SU-DHL-6 (cell line): ENCODE measurements around the gene TP53BP2.
"Not testable (repeated sequence)": the region's sequence is repeated elsewhere in the genome, so short reads cannot be mapped to it uniquely, and the experiment has no call there.

Experiments
- H2AFZ ChIP-seq: fragments of 200-600 bp; sonication (generic); 2 replicates; pipeline ENCODE4 v1.6.1; 2014; ENCODE audit warnings: low read depth, mild to moderate bottlenecking, moderate library complexity, mixed read lengths, antibody characterized with exemption, low read length; ENCODE audit not compliant: severe bottlenecking
- H3F3A ChIP-seq: fragments of 200-600 bp; shearing (Covaris generic); 2 replicates; pipeline ENCODE4 v1.6.0; 2016; ENCODE audit warnings: antibody characterized with exemption, mild to moderate bottlenecking; ENCODE audit not compliant: insufficient read depth
- H3K27ac ChIP-seq: fragments of 200-600 bp; sonication (generic); 2 replicates; pipeline ENCODE4 v1.5.1; 2016; ENCODE audit warnings: low read depth, mild to moderate bottlenecking, low read length, moderate library complexity, mixed read lengths
- H3K27me3 ChIP-seq: fragments of 200-600 bp; sonication (generic), shearing (Covaris generic); 2 replicates; pipeline ENCODE4 v1.6.0; 2014; ENCODE audit warnings: mild to moderate bottlenecking, low read length
- H3K36me3 ChIP-seq: fragments of 200-600 bp; sonication (generic); 2 replicates; pipeline ENCODE4 v1.6.1; 2014; ENCODE audit warnings: mild to moderate bottlenecking, low read length, mixed read lengths
- H3K4me2 ChIP-seq: fragments of 300-600, 200-600 bp; shearing (Covaris generic), sonication (generic); 2 replicates; pipeline ENCODE4 v1.6.0; 2014; ENCODE audit warnings: low read length, low read depth, mild to moderate bottlenecking; ENCODE audit not compliant: poor library complexity, severe bottlenecking
- H3K4me3 ChIP-seq: fragments of 200-600 bp; sonication (generic); 2 replicates; pipeline ENCODE4 v1.5.1; 2014; ENCODE audit warnings: antibody characterized with exemption, low read length, mild to moderate bottlenecking, mixed read lengths; ENCODE audit not compliant: insufficient read depth, poor library complexity, severe bottlenecking
- H3K79me2 ChIP-seq: fragments of 200-600 bp; sonication (generic); 2 replicates; pipeline ENCODE4 v1.6.1; 2014; ENCODE audit warnings: mild to moderate bottlenecking, low read length, moderate library complexity; ENCODE audit not compliant: insufficient read depth
- H3K9ac ChIP-seq: fragments of 200-600 bp; sonication (generic); 2 replicates; pipeline ENCODE4 v1.7.0; 2014; ENCODE audit warnings: mild to moderate bottlenecking, low read length
- H3K9me2 ChIP-seq: fragments of 200-600 bp; sonication (generic); replicated peaks from 2 replicates; pipeline ENCODE4 v1.6.1; 2014; ENCODE audit warnings: low read length; ENCODE audit not compliant: insufficient read depth
- H3K9me3 ChIP-seq: fragments of 200-600 bp; sonication (generic); 2 replicates; pipeline ENCODE4 v1.6.1; 2014; ENCODE audit warnings: low read length, mixed read lengths; ENCODE audit not compliant: insufficient read depth
- H4K20me1 ChIP-seq: fragments of 200-600 bp; sonication (generic); 2 replicates; pipeline ENCODE4 v1.6.1; 2014; ENCODE audit warnings: low read depth, mild to moderate bottlenecking, antibody characterized with exemption, low read length, moderate library complexity, mixed read lengths
- CTCF ChIP-seq: fragments of 200-600 bp; sonication (generic); IDR thresholded peaks from one replicate; pipeline ENCODE4 v1.5.1; 2017; ENCODE audit warnings: antibody characterized with exemption, mild to moderate bottlenecking, low read length, moderate library complexity; ENCODE audit not compliant: insufficient read depth, poor library complexity, severe bottlenecking
- EZH2phosphoT487 ChIP-seq: fragments of 200-600 bp; sonication (generic), shearing (Covaris generic); conservative IDR thresholded peaks from 2 replicates; pipeline ENCODE4 v1.6.1; 2018; ENCODE audit warnings: mild to moderate bottlenecking, antibody characterized with exemption, low read length, moderate library complexity, mixed read lengths

Gene TP53BP2

GRCh38 chr1:223873044-223873443 is 27.3 kb upstream of the TP53BP2 start:
- H4K20me1 ChIP-seq: no peaks in the 10 kb centered on the region
- TF ChIP-seq EZH2phosphoT487: no peak
- no peak for TF ChIP-seq CTCF
- H2AFZ ChIP-seq: no peak overlapping the region
- no peaks in the 10 kb centered on the region for H3K36me3 ChIP-seq
- H3K4me2 ChIP-seq: no peak overlapping the region
- no peaks in the 10 kb centered on the region for H3K9me2 ChIP-seq
- no peaks in the 10 kb centered on the region for H3K27me3 ChIP-seq
- H3K4me3 ChIP-seq: no peak overlapping the region
- H3K9me3 ChIP-seq: 0 out of 2 replicates have a peak, but pooled peaks cover 4% of the 10 kb centered on the region
- no peaks in the 10 kb centered on the region for H3F3A ChIP-seq
- H3K9ac ChIP-seq: no peak overlapping the region
- no peaks in the 10 kb centered on the region for H3K79me2 ChIP-seq
- no peak overlapping the region for H3K27ac ChIP-seq

- H3K4me2 ChIP-seq: no peak overlapping the region
- 0 out of 2 replicates have a peak, but pooled peaks cover 4% of the 10 kb centered on the region for H3K9me3 ChIP-seq
- no peaks in the 10 kb centered on the region for H3K9me2 ChIP-seq
- no peaks in the 10 kb centered on the region for H3F3A ChIP-seq
- H3K9ac ChIP-seq: no peak overlapping the region
- H3K27ac ChIP-seq: no peak overlapping the region
- no peaks in the 10 kb centered on the region for H3K36me3 ChIP-seq
- H4K20me1 ChIP-seq: no peaks in the 10 kb centered on the region
- no peaks in the 10 kb centered on the region for H3K27me3 ChIP-seq
- TF ChIP-seq EZH2phosphoT487 (no peak), CTCF (no peak)
- no peak overlapping the region for H2AFZ ChIP-seq
- H3K79me2 ChIP-seq: no peaks in the 10 kb centered on the region
- H3K4me3 ChIP-seq: no peak overlapping the region
Observed at GRCh38 chr1:223872308-223872901, 26.7 kb upstream of the TP53BP2 start.

GRCh38 chr1:223870617-223871574 is 25.1 kb upstream of the TP53BP2 start:
- H3K4me2 ChIP-seq: no peak overlapping the region

GRCh38 chr1:223864599-223865368 is 19.0 kb upstream of the TP53BP2 start:
- not testable (repeated sequence) for H3K36me3 ChIP-seq, H2AFZ ChIP-seq, H3K79me2 ChIP-seq, H3K9ac ChIP-seq, H4K20me1 ChIP-seq, H3K4me2 ChIP-seq, H3K9me3 ChIP-seq, H3F3A ChIP-seq, H3K27me3 ChIP-seq, H3K9me2 ChIP-seq, H3K4me3 ChIP-seq, H3K27ac ChIP-seq

More at GRCh38 chr1:223870617-223871574, 25.1 kb upstream of the TP53BP2 start:
- Histone ChIP-seq H3K79me2 (no peaks in the 10 kb centered on the region), H3K4me3 (no peak overlapping the region), H3K9me2 (no peaks in the 10 kb centered on the region), H3K27ac (no peak overlapping the region), H3F3A (no peaks in the 10 kb centered on the region), H3K9me3 (no peaks in the 10 kb centered on the region), H3K9ac (no peak overlapping the region), H4K20me1 (no peaks in the 10 kb centered on the region), H2AFZ (no peak overlapping the region), H3K36me3 (no peaks in the 10 kb centered on the region), H3K27me3 (no peaks in the 10 kb centered on the region)
- no peak for TF ChIP-seq CTCF
- TF ChIP-seq EZH2phosphoT487: no peak
